ENCODE data around the gene RING1.

RING1 gene

DNA sequence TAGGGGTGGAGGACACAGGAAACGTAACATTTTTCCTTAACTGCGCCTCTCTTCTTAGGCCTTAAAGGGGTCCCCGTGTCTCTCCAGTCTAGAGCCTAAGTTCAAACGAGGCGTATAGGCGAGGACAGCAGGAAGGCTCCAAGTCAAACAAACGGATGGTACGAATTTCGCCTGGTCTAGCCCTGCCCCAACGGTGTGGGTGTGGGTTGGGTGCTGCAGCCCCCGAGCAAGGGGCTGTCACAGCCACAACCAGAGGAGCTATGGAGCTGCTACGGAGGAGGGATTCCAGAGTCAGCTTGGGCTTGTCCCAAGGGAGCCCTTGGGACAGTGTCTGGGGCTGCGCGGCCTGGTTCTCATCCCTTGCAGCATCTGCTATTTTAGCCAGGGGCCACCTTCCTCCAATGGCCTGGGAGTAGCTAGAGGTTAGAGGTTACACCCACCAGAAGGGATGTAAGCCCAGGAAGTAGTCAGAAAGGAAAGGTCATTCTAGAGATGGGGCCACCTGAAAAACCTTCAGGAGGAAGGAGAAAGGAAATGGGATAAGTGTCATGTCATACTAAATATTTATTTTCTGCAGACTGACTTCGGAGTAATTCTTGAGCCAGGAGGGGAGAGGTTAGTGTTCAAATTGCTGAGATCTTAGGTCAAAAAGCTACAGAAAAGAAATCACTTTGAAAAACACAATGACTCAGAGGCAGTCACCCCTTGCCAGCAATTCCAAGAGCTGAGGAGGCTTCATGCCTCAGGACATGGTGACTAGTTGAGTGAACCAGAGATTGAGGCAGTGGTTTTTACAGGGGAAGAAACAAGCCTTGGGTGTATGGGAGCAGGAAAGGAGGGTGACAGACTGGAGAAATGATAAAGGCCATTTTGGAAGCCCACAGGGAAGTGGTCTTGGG, 41.7 kb downstream of the RING1 start:
- no peak for DNase-seq

DNA sequence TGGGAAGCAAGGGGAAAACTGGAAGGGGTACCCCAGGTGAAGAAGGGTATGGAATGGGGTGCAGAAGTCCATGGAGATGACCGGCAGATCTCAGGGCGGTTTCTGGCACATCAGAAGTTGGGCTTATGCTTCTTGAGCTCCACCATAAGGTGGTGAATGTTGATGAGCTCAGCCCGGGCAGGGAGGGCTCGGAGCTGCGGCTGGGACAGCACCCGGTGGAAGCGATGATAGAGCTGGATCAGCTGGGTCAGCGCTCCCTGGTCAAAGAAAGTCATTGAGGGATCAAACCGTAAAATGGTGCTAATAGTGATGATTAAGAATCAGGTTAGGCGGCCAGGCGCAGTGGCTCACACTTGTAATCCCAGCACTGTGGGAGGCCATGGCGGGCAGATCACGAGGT, 42.4 kb downstream of the RING1 start:
- no peak for DNase-seq

GRCh38 chr6:33251395-33252012, 43.2 kb downstream of the RING1 start:
- DNase-seq: no peak

DNA sequence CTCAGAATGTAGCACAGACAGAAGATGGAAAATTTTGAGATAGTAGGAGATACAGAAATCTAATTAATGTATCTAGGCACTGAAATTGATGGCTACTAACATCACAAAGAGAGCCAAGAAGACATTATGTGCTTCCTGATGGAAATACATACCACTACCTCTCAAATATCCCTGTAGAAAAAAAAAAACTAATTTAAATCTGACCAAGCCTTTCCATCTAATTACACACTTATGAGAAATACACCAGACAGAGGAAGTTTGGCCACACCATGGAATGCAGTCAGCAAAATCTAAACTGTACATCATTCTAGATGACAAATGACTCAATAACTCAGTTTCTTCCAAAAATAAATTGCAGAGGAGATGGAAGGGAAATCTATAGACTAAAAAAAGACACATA, 44.5 kb downstream of the RING1 start:
- DNase-seq: no peak

GRCh38 chr6:33254591-33254990, 46.3 kb downstream of the RING1 start:
- DNase-seq: no peak

GRCh38 chr6:33259032-33259431, 50.7 kb downstream of the RING1 start:
- no peak for DNase-seq

Data from NCI-H345 (cell line).